Peyer's patch (tissue), 4 donors: ENCODE data around the gene TMEM260.
"Not testable (repeated sequence)": the region's sequence is repeated elsewhere in the genome, so short reads cannot be mapped to it uniquely, and the experiment has no call there.

Experiments used
- CTCF ChIP-seq, 6 experiments: fragments of 450-650 bp in 4 of 6; fragments of 200-600 bp in 2 of 6; sonication (generic) in 1 of 6; IDR thresholded peaks; one replicate each; pipeline ENCODE4 v1.5.1; 2017 to 2019; ENCODE audit warnings: antibody characterized with exemption in 6 of 6, mild to moderate bottlenecking in 3 of 6, moderate library complexity in 1 of 6
- POLR2A ChIP-seq, 2 donors: fragments of 450-650 bp; IDR thresholded peaks; one replicate each; pipeline ENCODE4 v1.5.1; 2017; ENCODE audit warnings: antibody characterized with exemption in 2 of 2, mild to moderate bottlenecking in 2 of 2, moderate library complexity in 2 of 2

GRCh38 chr14:56611663-56612062 is 32.1 kb downstream of the TMEM260 start:
- TF ChIP-seq CTCF, POLR2A (IDR thresholded peaks at IDR 0.05): not testable (repeated sequence)
